Vagina (tissue), 2 donors: Measurements from ENCODE around the gene TLE4.

Experiments
- CTCF ChIP-seq, 3 experiments: fragments of 450-650 bp in 2 of 3; fragments of 200-600 bp in 1 of 3; sonication (generic) in 1 of 3; IDR thresholded peaks; one replicate each; pipeline ENCODE4 v1.5.1; 2017 to 2019; ENCODE audit warnings: antibody characterized with exemption in 3 of 3, mild to moderate bottlenecking in 2 of 3, moderate library complexity in 2 of 3
- POLR2A ChIP-seq, 2 donors: fragments of 450-650 bp; IDR thresholded peaks; one replicate each; pipeline ENCODE4 v1.6.1; 2017; ENCODE audit warnings: antibody characterized with exemption in 2 of 2, mild to moderate bottlenecking in 2 of 2, moderate library complexity in 2 of 2

DNA sequence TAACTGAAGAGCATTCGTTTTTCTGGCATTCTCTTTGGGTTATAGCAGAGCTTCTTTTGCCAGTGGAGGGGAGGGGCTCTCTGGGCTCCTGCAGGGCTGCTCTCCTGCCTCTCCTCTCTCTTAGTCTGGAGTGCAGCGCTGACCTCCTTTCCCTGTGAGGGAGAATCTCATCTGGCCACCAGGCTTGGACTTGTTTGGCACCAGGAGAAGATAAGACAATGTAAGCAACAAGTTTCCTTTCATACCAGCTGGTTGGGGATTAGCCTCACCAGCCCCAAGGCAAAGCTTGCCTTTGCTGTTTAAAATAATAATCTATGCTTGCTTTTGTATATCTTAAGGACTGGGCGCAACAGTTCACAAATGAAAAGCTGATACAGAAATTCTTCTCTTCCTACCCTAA is 196.4 kb downstream of the TLE4 start:
- TF ChIP-seq CTCF (IDR thresholded peaks at IDR 0.05) (no peak), POLR2A (IDR thresholded peaks at IDR 0.05) (no peak)
